Skin of body (tissue), 2 donors: ENCODE results near the gene CARMIL3. TPM values are rescaled to one million over a fixed set of nuclear protein-coding genes. Genes with fewer than 3 reads are reported as not detected.

Experiments
- DNase-seq: peaks from one replicate; lab custom pipeline; 2025; lab: John Stamatoyannopoulos, UW
- total RNA-seq: library from RNA; depleted of rRNA; stranded (reverse); fragments of >200 nt; gene quantifications from one replicate; pipeline ENCODE4 v1.2.3, GENCODE V29; 2014

The CARMIL3 gene
- total RNA-seq, 1 donor from 2014 or later, result 0.69 TPM

GRCh38 chr14:24060984-24061913 is 9.4 kb downstream of the CARMIL3 start:
- DNase-seq, result no peak

- DNase-seq, result no peak
Observed at GRCh38 chr14:24062216-24062980, 10.6 kb downstream of the CARMIL3 start.

GRCh38 chr14:24063263-24063836 is 11.5 kb downstream of the CARMIL3 start:
- DNase-seq, result no peak

GRCh38 chr14:24064091-24064795 is 12.4 kb downstream of the CARMIL3 start:
- DNase-seq, result no peak

- no peak for DNase-seq
Observed at GRCh38 chr14:24064856-24065255, 13.0 kb downstream of the CARMIL3 start.

GRCh38 chr14:24065408-24065807 is 13.6 kb downstream of the CARMIL3 start:
- no peak for DNase-seq

GRCh38 chr14:24066496-24067132 is 14.8 kb downstream of the CARMIL3 start:
- no peak for DNase-seq

GRCh38 chr14:24067133-24068082 is 15.6 kb downstream of the CARMIL3 start:
- no peak for DNase-seq

GRCh38 chr14:24068711-24069410 is 17.1 kb downstream of the CARMIL3 start:
- no peak for DNase-seq

GRCh38 chr14:24069411-24069735 is 17.6 kb downstream of the CARMIL3 start:
- DNase-seq, result no peak

GRCh38 chr14:24070285-24071143 is 18.7 kb downstream of the CARMIL3 start:
- no peak for DNase-seq

GRCh38 chr14:24071144-24071697 is 19.4 kb downstream of the CARMIL3 start, which contains the start of gene CPNE6:
CPNE6 (plus strand) TSS chr14:24071562; CDS start chr14:24072937, 1,375 bp downstream.
- no peak for DNase-seq

GRCh38 chr14:24071836-24072430 is 20.1 kb downstream of the CARMIL3 start:
- no peak for DNase-seq

- no peak for DNase-seq
Observed at GRCh38 chr14:24072436-24072835, 20.6 kb downstream of the CARMIL3 start.

- DNase-seq, result no peak
Observed at GRCh38 chr14:24072881-24073877, 21.4 kb downstream of the CARMIL3 start.
